SH-SY5Y (cell line): ENCODE results near the gene NPPC.

Experiments used
- GATA2 ChIP-seq: IDR thresholded peaks from 2 replicates; pipeline ENCODE4 v1.6.1; 2011; ENCODE audit warnings: mild to moderate bottlenecking, low read depth, low read length
- GATA3 ChIP-seq: IDR thresholded peaks from 2 replicates; pipeline ENCODE4 v1.6.1; 2011; ENCODE audit warnings: low read depth, mild to moderate bottlenecking, low read length, moderate library complexity

GRCh38 chr2:231886071-231886681 lies 40.0 kb downstream of the NPPC start:
- no peak for TF ChIP-seq GATA2
- no peak for TF ChIP-seq GATA3
